SK-N-SH treated with all-trans-retinoic acid at 6 μM for 48 hours (cell line): ENCODE data around the gene U2AF2.

ENCODE experiments used
- BACH2 ChIP-seq: fragments of 250-450 bp; sonication (Bioruptor Pico); IDR thresholded peaks from 2 replicates; pipeline ENCODE4 v1.9.0; 2021; ENCODE audit warnings: mild to moderate bottlenecking, borderline replicate concordance
- OSR1 ChIP-seq: fragments of 250-450 bp; sonication (Bioruptor Pico); IDR thresholded peaks from 2 replicates; pipeline ENCODE4 v1.8.0; 2022; ENCODE audit warnings: moderate library complexity, mild to moderate bottlenecking, inconsistent platforms
- TCF4 ChIP-seq: fragments of 250-450 bp; sonication (Bioruptor Pico); IDR thresholded peaks from 2 replicates; pipeline ENCODE4 v1.8.0; 2021; ENCODE audit warnings: mild to moderate bottlenecking, moderate library complexity, borderline replicate concordance
- TOX ChIP-seq: fragments of 250-450 bp; sonication (Bioruptor Pico); IDR thresholded peaks from 2 replicates; pipeline ENCODE4 v1.8.0; 2021; ENCODE audit warnings: mild to moderate bottlenecking, moderate library complexity, borderline replicate concordance
- ZFP30 ChIP-seq: fragments of 450-650 bp; formaldehyde crosslinking; IDR thresholded peaks from 2 replicates; pipeline ENCODE4 v1.5.0; 2022; ENCODE audit warnings: mild to moderate bottlenecking, moderate library complexity

DNA sequence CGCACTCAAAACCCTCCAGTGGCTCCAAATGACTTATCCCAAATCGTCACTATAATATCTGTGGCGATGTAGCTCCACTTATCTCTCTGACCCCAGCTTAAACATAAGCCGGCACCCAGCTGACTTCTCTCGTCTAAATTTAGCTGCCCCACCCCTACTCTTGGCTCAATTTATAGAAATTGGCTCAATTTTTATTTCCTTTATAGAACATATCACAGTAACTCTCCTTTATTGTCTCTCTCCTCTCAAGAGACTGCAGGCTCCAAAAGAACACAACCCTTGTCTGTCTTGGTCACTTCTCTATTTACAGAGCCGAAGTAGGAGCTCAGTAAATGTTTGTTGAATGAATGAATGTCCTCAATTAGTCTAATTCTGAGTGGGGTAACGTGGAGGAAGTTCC lies 31.3 kb upstream of the U2AF2 start:
- TF ChIP-seq TOX (CRISPR knock-in tag): no peak
- TF ChIP-seq BACH2 (CRISPR knock-in tag): no peak
- TF ChIP-seq ZFP30 (CRISPR knock-in tag): no peak
- TF ChIP-seq OSR1 (CRISPR knock-in tag): no peak
- TF ChIP-seq TCF4 (CRISPR knock-in tag): no peak
